WERI-Rb-1 (cell line): Measurements from ENCODE around the gene RPS19.

Experiments used
- DNase-seq: peaks from one replicate; pipeline ENCODE4 v3.0.0-alpha.2; 2020
- H3K27ac ChIP-seq: fragments of 250-450 bp; sonication (Bioruptor Pico); 2 replicates; pipeline ENCODE4 v1.5.1; 2020; ENCODE audit warnings: mild to moderate bottlenecking, moderate library complexity
- H3K27me3 ChIP-seq: fragments of 250-450 bp; sonication (Bioruptor Pico); 2 replicates; pipeline ENCODE4 v1.5.1; 2021; ENCODE audit warnings: mild to moderate bottlenecking, low read depth, moderate library complexity; ENCODE audit not compliant: insufficient read depth, severe bottlenecking
- H3K36me3 ChIP-seq: fragments of 250-450 bp; sonication (Bioruptor Pico); 2 replicates; pipeline ENCODE4 v1.5.1; 2020; ENCODE audit warnings: mild to moderate bottlenecking, moderate library complexity
- H3K4me3 ChIP-seq: 2 replicates; pipeline ENCODE4 v1.5.1; 2011; ENCODE audit warnings: low read depth, mild to moderate bottlenecking, control low read depth, low read length
- H3K9me3 ChIP-seq: fragments of 250-450 bp; sonication (Bioruptor Pico); 2 replicates; pipeline ENCODE4 v1.5.1; 2021; ENCODE audit warnings: mild to moderate bottlenecking, moderate library complexity; ENCODE audit not compliant: severe bottlenecking
- TF ChIP-seq, protein P1 (sequence below): IDR thresholded peaks from 2 replicates; pipeline ENCODE4 v1.5.1; 2011; ENCODE audit warnings: low read depth, mild to moderate bottlenecking, control low read depth, inconsistent platforms, low read length

The RPS19 gene

GRCh38 chr19:41877916-41878905 lies 18.2 kb downstream of the RPS19 start:
- H3K4me3 ChIP-seq = no peak overlapping the region
- DNase-seq = no peak
- H3K27ac ChIP-seq = no peak overlapping the region
- H3K9me3 ChIP-seq = no peaks in the 10 kb centered on the region
- no peaks in the 10 kb centered on the region for H3K27me3 ChIP-seq
- no peaks in the 10 kb centered on the region; the same call in 1 of the 2 replicates for H3K36me3 ChIP-seq
- TF ChIP-seq, protein P1, sequence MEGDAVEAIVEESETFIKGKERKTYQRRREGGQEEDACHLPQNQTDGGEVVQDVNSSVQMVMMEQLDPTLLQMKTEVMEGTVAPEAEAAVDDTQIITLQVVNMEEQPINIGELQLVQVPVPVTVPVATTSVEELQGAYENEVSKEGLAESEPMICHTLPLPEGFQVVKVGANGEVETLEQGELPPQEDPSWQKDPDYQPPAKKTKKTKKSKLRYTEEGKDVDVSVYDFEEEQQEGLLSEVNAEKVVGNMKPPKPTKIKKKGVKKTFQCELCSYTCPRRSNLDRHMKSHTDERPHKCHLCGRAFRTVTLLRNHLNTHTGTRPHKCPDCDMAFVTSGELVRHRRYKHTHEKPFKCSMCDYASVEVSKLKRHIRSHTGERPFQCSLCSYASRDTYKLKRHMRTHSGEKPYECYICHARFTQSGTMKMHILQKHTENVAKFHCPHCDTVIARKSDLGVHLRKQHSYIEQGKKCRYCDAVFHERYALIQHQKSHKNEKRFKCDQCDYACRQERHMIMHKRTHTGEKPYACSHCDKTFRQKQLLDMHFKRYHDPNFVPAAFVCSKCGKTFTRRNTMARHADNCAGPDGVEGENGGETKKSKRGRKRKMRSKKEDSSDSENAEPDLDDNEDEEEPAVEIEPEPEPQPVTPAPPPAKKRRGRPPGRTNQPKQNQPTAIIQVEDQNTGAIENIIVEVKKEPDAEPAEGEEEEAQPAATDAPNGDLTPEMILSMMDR = no peak

DNA sequence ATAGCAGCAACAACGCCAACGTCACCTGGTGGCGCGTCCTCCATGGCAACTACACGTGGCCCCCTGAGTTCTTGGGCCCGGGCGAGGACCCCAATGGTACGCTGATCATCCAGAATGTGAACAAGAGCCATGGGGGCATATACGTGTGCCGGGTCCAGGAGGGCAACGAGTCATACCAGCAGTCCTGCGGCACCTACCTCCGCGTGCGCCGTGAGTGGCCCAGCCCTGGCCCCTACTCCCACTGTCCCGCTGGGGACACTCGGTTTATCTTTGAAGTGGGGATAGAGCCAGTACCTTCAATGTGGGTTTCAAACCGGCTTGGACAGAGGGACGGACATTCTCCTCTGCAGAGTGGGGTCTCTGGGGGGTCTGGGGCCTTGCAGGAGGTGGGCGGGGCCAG lies 19.0 kb downstream of the RPS19 start:
- H3K9me3 ChIP-seq = no peaks in the 10 kb centered on the region
- H3K36me3 ChIP-seq = no peaks in the 10 kb centered on the region
- no peak overlapping the region for H3K4me3 ChIP-seq
- no peak overlapping the region for H3K27ac ChIP-seq
- no peaks in the 10 kb centered on the region for H3K27me3 ChIP-seq
- DNase-seq = no peak
- TF ChIP-seq, protein P1 = no peak

- Histone ChIP-seq H3K27ac (no peak overlapping the region), H3K9me3 (no peaks in the 10 kb centered on the region), H3K27me3 (no peaks in the 10 kb centered on the region), H3K36me3 (no peaks in the 10 kb centered on the region), H3K4me3 (no peak overlapping the region)
- TF ChIP-seq, protein P1 = no peak
- DNase-seq = no peak
These were observed 19.7 kb downstream of the RPS19 start for GRCh38 chr19:41879670-41880328.

GRCh38 chr19:41880329-41880708 lies 20.3 kb downstream of the RPS19 start:
- no peak for DNase-seq
- Histone ChIP-seq H3K36me3 (no peaks in the 10 kb centered on the region), H3K9me3 (no peaks in the 10 kb centered on the region), H3K4me3 (no peak overlapping the region), H3K27me3 (no peaks in the 10 kb centered on the region), H3K27ac (no peak overlapping the region)
- TF ChIP-seq, protein P1 = no peak

- H3K36me3 ChIP-seq = no peaks in the 10 kb centered on the region
- H3K27ac ChIP-seq = no peak within 1 kb of the TSS
- H3K9me3 ChIP-seq = no peaks in the 10 kb centered on the region
- TF ChIP-seq, protein P1 = no peak
- H3K27me3 ChIP-seq = no peaks in the 10 kb centered on the region
- DNase-seq = no peak
- H3K4me3 ChIP-seq = peak within 1 kb of the TSS; percentile 90
These were observed 22.8 kb downstream of the RPS19 start, which contains the start of gene ARHGEF1 for GRCh38 chr19:41882568-41883462. TSS of gene ARHGEF1 (plus strand) at chr19:41883184. CDS start at chr19:41888083, 4,899 bp downstream.
